Gastroesophageal sphincter (tissue), 3 donors: ENCODE results near the gene FAM131C.

ENCODE experiments used
- EP300 ChIP-seq: sonication (generic); formaldehyde crosslinking; IDR thresholded peaks from one replicate; pipeline ENCODE4 v1.6.1; 2017; ENCODE audit warnings: antibody characterized with exemption, mild to moderate bottlenecking
- POLR2A ChIP-seq, 2 donors: fragments of 450-650 bp; IDR thresholded peaks; one replicate each; pipeline ENCODE4 v1.6.1; 2017; ENCODE audit warnings: antibody characterized with exemption in 2 of 2, mild to moderate bottlenecking in 2 of 2, moderate library complexity in 1 of 2
- POLR2AphosphoS5 ChIP-seq: sonication (generic); formaldehyde crosslinking; IDR thresholded peaks from one replicate; pipeline ENCODE4 v1.6.1; 2017; ENCODE audit warnings: antibody characterized with exemption
- TF ChIP-seq, protein P1 (sequence below), 4 experiments: fragments of 200-600 bp in 2 of 4; fragments of 450-650 bp in 2 of 4; sonication (generic) in 1 of 4; IDR thresholded peaks; one replicate each; pipeline ENCODE4 v1.5.1; 2017 to 2019; ENCODE audit warnings: antibody characterized with exemption in 4 of 4, mild to moderate bottlenecking in 2 of 4, moderate library complexity in 2 of 4

GRCh38 chr1:16013220-16013907 is 60.1 kb downstream of the FAM131C start:
- TF ChIP-seq, protein P1, sequence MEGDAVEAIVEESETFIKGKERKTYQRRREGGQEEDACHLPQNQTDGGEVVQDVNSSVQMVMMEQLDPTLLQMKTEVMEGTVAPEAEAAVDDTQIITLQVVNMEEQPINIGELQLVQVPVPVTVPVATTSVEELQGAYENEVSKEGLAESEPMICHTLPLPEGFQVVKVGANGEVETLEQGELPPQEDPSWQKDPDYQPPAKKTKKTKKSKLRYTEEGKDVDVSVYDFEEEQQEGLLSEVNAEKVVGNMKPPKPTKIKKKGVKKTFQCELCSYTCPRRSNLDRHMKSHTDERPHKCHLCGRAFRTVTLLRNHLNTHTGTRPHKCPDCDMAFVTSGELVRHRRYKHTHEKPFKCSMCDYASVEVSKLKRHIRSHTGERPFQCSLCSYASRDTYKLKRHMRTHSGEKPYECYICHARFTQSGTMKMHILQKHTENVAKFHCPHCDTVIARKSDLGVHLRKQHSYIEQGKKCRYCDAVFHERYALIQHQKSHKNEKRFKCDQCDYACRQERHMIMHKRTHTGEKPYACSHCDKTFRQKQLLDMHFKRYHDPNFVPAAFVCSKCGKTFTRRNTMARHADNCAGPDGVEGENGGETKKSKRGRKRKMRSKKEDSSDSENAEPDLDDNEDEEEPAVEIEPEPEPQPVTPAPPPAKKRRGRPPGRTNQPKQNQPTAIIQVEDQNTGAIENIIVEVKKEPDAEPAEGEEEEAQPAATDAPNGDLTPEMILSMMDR (IDR thresholded peaks at IDR 0.05): no peak
- TF ChIP-seq POLR2AphosphoS5: peak; percentile 83
- no peak for TF ChIP-seq POLR2A (IDR thresholded peaks at IDR 0.05)
- no peak for TF ChIP-seq EP300
